Adrenal gland (tissue), 12 donors: ENCODE results near the gene ITIH1. TPM values are rescaled to one million over a fixed set of nuclear protein-coding genes. Genes with fewer than 3 reads are reported as not detected.
A peak's percentile ranks its signal among the peaks of the same experiment; 100 is the strongest.
"Not testable (repeated sequence)": the region's sequence is repeated elsewhere in the genome, so short reads cannot be mapped to it uniquely, and the experiment has no call there.

Experiments
- DNase-seq, 7 donors: peaks; one replicate each; pipeline ENCODE4 v3.0.0-alpha.2; 2019 to 2020
- H3K27ac ChIP-seq, 5 donors: fragments of 200-600 bp; sonication (generic) in 4 of 5; 1 replicate in 3 of 5; 2 replicates in 2 of 5; pipeline versions ENCODE4 v1.5.1 to v1.8.0; 2016 to 2020; ENCODE audit warnings: mild to moderate bottlenecking in 1 of 5
- H3K27me3 ChIP-seq: fragments of 200-600 bp; 2 replicates; pipeline ENCODE4 v1.8.0; 2021
- H3K36me3 ChIP-seq, 2 donors: fragments of 200-600 bp; replicated peaks in 1 of 2; 1 replicate in 1 of 2; 2 replicates in 1 of 2; pipeline versions ENCODE4 v1.5.1 to v1.8.0; 2018 to 2022
- H3K4me1 ChIP-seq, 2 donors: fragments of 200-600 bp; replicated peaks in 1 of 2; 1 replicate in 1 of 2; 2 replicates in 1 of 2; pipeline versions ENCODE4 v1.5.1 to v1.8.0; 2018 to 2021
- H3K4me3 ChIP-seq, 4 donors: fragments of 200-600 bp; sonication (generic) in 3 of 4; one replicate each; pipeline ENCODE4 v1.5.1; 2016 to 2018
- H3K9me3 ChIP-seq, 3 donors: fragments of 200-600 bp; sonication (generic) in 1 of 3; replicated peaks in 1 of 3; 1 replicate in 2 of 3; 2 replicates in 1 of 3; pipeline versions ENCODE4 v1.5.1 to v1.8.0; 2016 to 2021
- POLR2A ChIP-seq, 2 donors: fragments of 450-650 bp; IDR thresholded peaks; one replicate each; pipeline ENCODE4 v1.6.1; 2017; ENCODE audit warnings: antibody characterized with exemption in 2 of 2, mild to moderate bottlenecking in 2 of 2, moderate library complexity in 1 of 2
- WGBS, 4 donors: extraction: QIAGEN DNeasy Blood & Tissue Kit in 2 of 4; methylation state at CpG; one replicate each; pipeline versions ENCODE4 v1.1.5 to v1.1.7; 2013 to 2017; 5-methylcytosine and 5-hydroxymethylcytosine counted together
- intact Hi-C, 2 donors: fragments of 100-400 bp; cut with DNase I; formaldehyde crosslinking; loops; one replicate each; pipeline versions ENCODE4 v1.14.1 to v1.15.0; 2022 to 2023
- polyA plus RNA-seq, 3 donors: library from polyadenylated mRNA; stranded (reverse); fragments of 200-250 nt in 2 of 3; fragments of 350-450 nt in 1 of 3; fragmentation: Illumina TruSeq in 1 of 3; extraction: RNeasy Lipid Tissue Mini Kit (QIAGEN cat#74804) in 1 of 3; gene quantifications; one replicate each; pipeline ENCODE4 v1.2.3, GENCODE V29; 2013 to 2014
- total RNA-seq, 9 donors: library from RNA; depleted of rRNA in 4 of 9; stranded (reverse); fragments of >200 nt in 4 of 9; fragments of 120-200 nt in 1 of 9; fragmentation: NEBNext Ultra II Directional in 1 of 9; extraction: Animal tissue kit (Norgen Biotek cat#: 25700) in 1 of 9; gene quantifications; one replicate each; pipeline versions ENCODE4 v1.1.0 to v1.2.4, GENCODE V29; 2013 to 2023
- TF ChIP-seq, protein P1 (sequence below), 6 experiments: fragments of 450-650 bp in 4 of 6; fragments of 200-600 bp in 2 of 6; sonication (generic) in 1 of 6; IDR thresholded peaks; 1 replicate in 5 of 6; 2 replicates in 1 of 6; pipeline versions ENCODE4 v1.5.1 to v1.8.0; 2016 to 2021; ENCODE audit warnings: antibody characterized with exemption in 6 of 6, mild to moderate bottlenecking in 2 of 6, moderate library complexity in 1 of 6
- donor health status: healthy with polysubstance abuse.
- donor health status: Bipolar disorder and iron deficiency.
- donor health status: DM: yes; HTN: yes; CAD: no.
- donor health status: DM: no; HTN: no; CAD: no.
- donor health status: DM: no; HTN: no; CAD: no.
- donor health status: DM: yes; HTN: yes; CAD: no.

ITIH1 gene
- total and polyA plus RNA-seq, 12 donors: 0.28 to 1.9 (median 0.50) TPM; not detected in 4

GRCh38 chr3:52773361-52774065, 3.9 kb upstream of the ITIH1 start:
- H3K27me3 ChIP-seq: no peaks in the 10 kb centered on the region
- no peaks in the 10 kb centered on the region for H3K36me3 ChIP-seq
- no peak for TF ChIP-seq POLR2A (IDR thresholded peaks at IDR 0.05)
- TF ChIP-seq, protein P1, sequence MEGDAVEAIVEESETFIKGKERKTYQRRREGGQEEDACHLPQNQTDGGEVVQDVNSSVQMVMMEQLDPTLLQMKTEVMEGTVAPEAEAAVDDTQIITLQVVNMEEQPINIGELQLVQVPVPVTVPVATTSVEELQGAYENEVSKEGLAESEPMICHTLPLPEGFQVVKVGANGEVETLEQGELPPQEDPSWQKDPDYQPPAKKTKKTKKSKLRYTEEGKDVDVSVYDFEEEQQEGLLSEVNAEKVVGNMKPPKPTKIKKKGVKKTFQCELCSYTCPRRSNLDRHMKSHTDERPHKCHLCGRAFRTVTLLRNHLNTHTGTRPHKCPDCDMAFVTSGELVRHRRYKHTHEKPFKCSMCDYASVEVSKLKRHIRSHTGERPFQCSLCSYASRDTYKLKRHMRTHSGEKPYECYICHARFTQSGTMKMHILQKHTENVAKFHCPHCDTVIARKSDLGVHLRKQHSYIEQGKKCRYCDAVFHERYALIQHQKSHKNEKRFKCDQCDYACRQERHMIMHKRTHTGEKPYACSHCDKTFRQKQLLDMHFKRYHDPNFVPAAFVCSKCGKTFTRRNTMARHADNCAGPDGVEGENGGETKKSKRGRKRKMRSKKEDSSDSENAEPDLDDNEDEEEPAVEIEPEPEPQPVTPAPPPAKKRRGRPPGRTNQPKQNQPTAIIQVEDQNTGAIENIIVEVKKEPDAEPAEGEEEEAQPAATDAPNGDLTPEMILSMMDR (IDR thresholded peaks at IDR 0.05): no peak
- no peak overlapping the region for H3K4me3 ChIP-seq
- no peaks in the 10 kb centered on the region for H3K9me3 ChIP-seq
- intact Hi-C loops: no loop called here
- H3K27ac ChIP-seq: no peak overlapping the region
- WGBS, 4 donors: 91 to 95% (median 93%) methylated on average over 12 to 13 of the region's 13 CpGs
- H3K4me1 ChIP-seq: peaks cover 10 to 13% of the 10 kb centered on the region in 2 donors
- peak in 3 of 7 donors; percentile 10 to 27 (median 10) for DNase-seq

GRCh38 chr3:52774066-52774713, 3.2 kb upstream of the ITIH1 start:
- no peak for TF ChIP-seq POLR2A (IDR thresholded peaks at IDR 0.05)
- TF ChIP-seq, protein P1 (IDR thresholded peaks at IDR 0.05): no peak
- Histone ChIP-seq H3K4me1 (peaks cover 9 to 13% of the 10 kb centered on the region in 2 donors), H3K36me3 (no peaks in the 10 kb centered on the region), H3K4me3 (no peak overlapping the region), H3K27ac (no peak overlapping the region), H3K9me3 (no peaks in the 10 kb centered on the region), H3K27me3 (no peaks in the 10 kb centered on the region)
- peak in 3 of 7 donors; percentile 5 to 36 (median 12) for DNase-seq
- 68 to 77% (median 71%) methylated on average over 8 of the region's 8 CpGs for WGBS, 4 donors
- intact Hi-C loops: no loop called here

- Histone ChIP-seq H3K27ac (no peak overlapping the region), H3K36me3 (no peaks in the 10 kb centered on the region), H3K4me3 (no peak overlapping the region), H3K4me1 (peaks cover 0 to 5% of the 10 kb centered on the region in 2 donors), H3K9me3 (no peaks in the 10 kb centered on the region), H3K27me3 (no peaks in the 10 kb centered on the region)
- intact Hi-C loops: no loop called here
- 43 to 54% (median 47%) methylated on average over 5 to 6 of the region's 6 CpGs for WGBS, 4 donors
- peak in 5 of 7 donors; percentile 12 to 52 (median 26) for DNase-seq
- TF ChIP-seq, protein P1 (IDR thresholded peaks at IDR 0.05): no peak
- TF ChIP-seq POLR2A (IDR thresholded peaks at IDR 0.05): no peak
Observed at GRCh38 chr3:52774901-52775864, 2.2 kb upstream of the ITIH1 start.

- intact Hi-C loops: no loop called here
- Histone ChIP-seq H3K4me1 (peaks cover 0 to 5% of the 10 kb centered on the region in 2 donors), H3K9me3 (no peaks in the 10 kb centered on the region), H3K36me3 (no peaks in the 10 kb centered on the region), H3K4me3 (no peak overlapping the region), H3K27me3 (no peaks in the 10 kb centered on the region), H3K27ac (no peak overlapping the region)
- no peak for TF ChIP-seq POLR2A (IDR thresholded peaks at IDR 0.05)
- 61 to 68% (median 61%) methylated on average over 8 of the region's 8 CpGs for WGBS, 4 donors
- peak in 1 of 7 donors; percentile 27 for DNase-seq
Observed at GRCh38 chr3:52775877-52776276, 1.5 kb upstream of the ITIH1 start.

GRCh38 chr3:52776486-52776885, 913 bp upstream of the ITIH1 start:
- DNase-seq, H3K4me1 ChIP-seq, H3K36me3 ChIP-seq, H3K9me3 ChIP-seq, H3K27ac ChIP-seq, intact Hi-C loops, H3K4me3 ChIP-seq, H3K27me3 ChIP-seq: not testable (repeated sequence)
- 77 to 82% (median 80%) methylated on average over 6 of the region's 6 CpGs for WGBS, 4 donors
